Measurements from ENCODE around the gene OR51F1. TPM values are rescaled to one million over a fixed set of nuclear protein-coding genes. Genes with fewer than 3 reads are reported as not detected.
"Not testable (repeated sequence)": the region's sequence is repeated elsewhere in the genome, so short reads cannot be mapped to it uniquely, and the experiment has no call there.

Gene OR51F1, protein sequence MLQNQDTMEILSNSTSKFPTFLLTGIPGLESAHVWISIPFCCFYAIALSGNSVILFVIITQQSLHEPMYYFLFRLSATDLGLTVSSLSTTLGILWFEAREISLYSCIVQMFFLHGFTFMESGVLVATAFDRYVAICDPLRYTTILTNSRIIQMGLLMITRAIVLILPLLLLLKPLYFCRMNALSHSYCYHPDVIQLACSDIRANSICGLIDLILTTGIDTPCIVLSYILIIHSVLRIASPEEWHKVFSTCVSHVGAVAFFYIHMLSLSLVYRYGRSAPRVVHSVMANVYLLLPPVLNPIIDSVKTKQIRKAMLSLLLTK
- total RNA-seq = not detected
- long read RNA-seq = 0 reads

DNA sequence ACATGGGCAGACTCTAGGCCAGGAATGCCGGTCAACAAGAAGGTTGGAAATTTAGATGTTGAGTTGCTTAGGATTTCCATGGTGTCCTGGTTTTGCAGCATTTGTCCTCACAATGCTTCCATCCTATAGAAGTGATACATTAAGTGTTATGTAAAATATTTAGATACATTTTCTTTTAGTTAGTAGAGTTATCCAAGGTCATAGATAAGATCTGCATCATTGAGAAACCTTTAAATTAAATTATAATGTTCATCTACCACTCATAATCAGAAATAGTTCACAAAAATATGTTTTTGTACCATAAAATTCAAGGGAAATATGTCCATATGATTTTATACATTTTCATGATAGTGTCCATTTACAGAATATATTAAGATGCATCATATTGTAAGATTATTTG, at the start of gene OR51F1:
Gene OR51F1 (minus strand): TSS at position 101 of the 400 bp plus-strand sequence. CDS start 0 bp downstream, at position 101.
- intact Hi-C loops (cut with DNase I) = no loop called here

DNA sequence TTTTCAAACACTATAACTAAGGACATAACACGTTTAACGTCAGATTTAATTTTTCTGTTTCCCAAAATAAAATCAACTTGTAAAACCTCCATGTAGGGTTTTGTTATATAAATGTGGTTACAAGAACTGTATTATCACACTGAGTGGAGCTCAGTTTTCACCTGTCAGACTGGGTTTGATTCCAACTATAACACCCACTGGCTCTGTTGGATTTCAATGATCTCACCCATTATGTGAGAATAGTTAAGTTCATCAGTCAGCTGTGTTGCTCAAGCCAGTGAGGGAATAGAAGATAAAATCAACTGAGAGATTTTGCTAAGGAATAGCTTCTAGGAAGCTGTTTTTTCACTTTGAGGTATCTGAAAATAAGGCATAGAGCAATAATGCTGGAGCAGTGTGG, 39.5 kb upstream of the OR51F1 start:
- Histone ChIP-seq H3K4me1 (no peaks in the 10 kb centered on the region), H3K27me3 (no peaks in the 10 kb centered on the region), H3K4me3 (no peak overlapping the region), H3K36me3 (no peaks in the 10 kb centered on the region), H3K9me3 (no peaks in the 10 kb centered on the region), H3K27ac (no peak overlapping the region)
- TF ChIP-seq POLR2A (IDR thresholded peaks at IDR 0.05) = no peak
- TF ChIP-seq, protein P1, sequence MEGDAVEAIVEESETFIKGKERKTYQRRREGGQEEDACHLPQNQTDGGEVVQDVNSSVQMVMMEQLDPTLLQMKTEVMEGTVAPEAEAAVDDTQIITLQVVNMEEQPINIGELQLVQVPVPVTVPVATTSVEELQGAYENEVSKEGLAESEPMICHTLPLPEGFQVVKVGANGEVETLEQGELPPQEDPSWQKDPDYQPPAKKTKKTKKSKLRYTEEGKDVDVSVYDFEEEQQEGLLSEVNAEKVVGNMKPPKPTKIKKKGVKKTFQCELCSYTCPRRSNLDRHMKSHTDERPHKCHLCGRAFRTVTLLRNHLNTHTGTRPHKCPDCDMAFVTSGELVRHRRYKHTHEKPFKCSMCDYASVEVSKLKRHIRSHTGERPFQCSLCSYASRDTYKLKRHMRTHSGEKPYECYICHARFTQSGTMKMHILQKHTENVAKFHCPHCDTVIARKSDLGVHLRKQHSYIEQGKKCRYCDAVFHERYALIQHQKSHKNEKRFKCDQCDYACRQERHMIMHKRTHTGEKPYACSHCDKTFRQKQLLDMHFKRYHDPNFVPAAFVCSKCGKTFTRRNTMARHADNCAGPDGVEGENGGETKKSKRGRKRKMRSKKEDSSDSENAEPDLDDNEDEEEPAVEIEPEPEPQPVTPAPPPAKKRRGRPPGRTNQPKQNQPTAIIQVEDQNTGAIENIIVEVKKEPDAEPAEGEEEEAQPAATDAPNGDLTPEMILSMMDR (IDR thresholded peaks at IDR 0.05) = no peak
- DNase-seq (no peak), ATAC-seq (no peak)
- intact Hi-C loops (cut with DNase I) = no loop called here
- WGBS (ENCODE audit: insufficient coverage, low coverage, low lambda C conversion rate, missing lambda C conversion rate) = 84% methylated on average over 2 of the region's 2 CpGs

More for the DNA sequence above, at the start of gene OR51F1:
- DNase-seq (no peak), ATAC-seq (no peak)
- H3K27ac ChIP-seq = no peak within 1 kb of the TSS
- no peaks in the 10 kb centered on the region for H3K36me3 ChIP-seq
- WGBS (ENCODE audit: insufficient coverage, low coverage, low lambda C conversion rate, missing lambda C conversion rate) = 85% methylated on average over 1 of the region's 1 CpG
- H3K9me3 ChIP-seq = no peaks in the 10 kb centered on the region
- no peak for TF ChIP-seq POLR2A (IDR thresholded peaks at IDR 0.05)
- TF ChIP-seq, protein P1 (IDR thresholded peaks at IDR 0.05) = no peak
- no peaks in the 10 kb centered on the region for H3K4me1 ChIP-seq
- H3K4me3 ChIP-seq = no peak within 1 kb of the TSS
- H3K27me3 ChIP-seq = no peaks in the 10 kb centered on the region

DNA sequence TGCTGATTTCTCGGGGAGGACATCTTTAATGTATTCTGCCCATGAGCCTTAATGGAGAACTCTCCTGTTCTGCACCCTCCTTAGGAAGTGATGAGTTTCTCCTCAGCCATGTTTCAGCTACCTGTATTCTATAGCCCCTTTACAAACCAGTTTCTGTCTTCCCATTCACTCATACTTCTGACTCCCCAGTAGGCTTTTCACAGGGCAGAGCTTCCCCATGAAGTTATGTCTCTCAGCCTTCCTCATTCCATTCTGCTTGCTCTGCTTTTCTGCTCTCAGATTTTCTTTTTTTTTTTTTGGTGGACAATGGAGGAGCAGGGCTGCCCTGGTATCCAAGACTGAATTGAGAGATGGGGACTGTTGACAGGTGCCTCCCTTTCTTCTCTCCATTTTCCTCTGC, 38.7 kb upstream of the OR51F1 start:
- no peaks in the 10 kb centered on the region for H3K9me3 ChIP-seq
- no peak for DNase-seq
- H3K4me1 ChIP-seq = no peaks in the 10 kb centered on the region
- no peak overlapping the region for H3K27ac ChIP-seq
- H3K27me3 ChIP-seq = no peaks in the 10 kb centered on the region
- H3K4me3 ChIP-seq = no peak overlapping the region
- no peaks in the 10 kb centered on the region for H3K36me3 ChIP-seq
- ATAC-seq = no peak
- intact Hi-C loops (cut with DNase I) = no loop called here
- 40% methylated on average over 1 of the region's 1 CpG for WGBS (ENCODE audit: insufficient coverage, low coverage, low lambda C conversion rate, missing lambda C conversion rate)
- TF ChIP-seq POLR2A (IDR thresholded peaks at IDR 0.05) = no peak
- TF ChIP-seq, protein P1 (IDR thresholded peaks at IDR 0.05) = no peak

DNA sequence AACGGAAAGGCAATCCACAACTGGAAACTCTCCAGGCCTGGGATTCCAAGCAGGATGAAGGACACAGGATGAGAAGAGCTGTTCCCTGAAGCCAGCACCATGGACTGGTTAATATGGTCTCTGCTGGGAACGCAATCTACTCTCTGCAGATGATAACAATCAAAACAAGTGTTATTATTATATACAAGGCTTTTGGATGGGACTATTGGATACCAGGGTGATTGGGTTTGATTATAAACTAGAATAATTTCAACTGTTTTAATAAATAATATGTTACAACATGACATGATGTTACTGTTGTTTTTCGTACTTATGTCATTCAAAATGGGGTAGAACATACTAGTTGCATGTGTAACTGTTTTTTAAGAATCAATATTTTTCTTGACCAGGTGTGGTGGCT, 34.5 kb upstream of the OR51F1 start, which contains the start of gene OR52R1:
Gene OR52R1 (minus strand): TSS at position 101 of the 400 bp plus-strand sequence. CDS start 0 bp downstream, at position 101.
- no peaks in the 10 kb centered on the region for H3K4me1 ChIP-seq
- intact Hi-C loops (cut with DNase I) = no loop called here
- H3K36me3 ChIP-seq = no peaks in the 10 kb centered on the region

DNA sequence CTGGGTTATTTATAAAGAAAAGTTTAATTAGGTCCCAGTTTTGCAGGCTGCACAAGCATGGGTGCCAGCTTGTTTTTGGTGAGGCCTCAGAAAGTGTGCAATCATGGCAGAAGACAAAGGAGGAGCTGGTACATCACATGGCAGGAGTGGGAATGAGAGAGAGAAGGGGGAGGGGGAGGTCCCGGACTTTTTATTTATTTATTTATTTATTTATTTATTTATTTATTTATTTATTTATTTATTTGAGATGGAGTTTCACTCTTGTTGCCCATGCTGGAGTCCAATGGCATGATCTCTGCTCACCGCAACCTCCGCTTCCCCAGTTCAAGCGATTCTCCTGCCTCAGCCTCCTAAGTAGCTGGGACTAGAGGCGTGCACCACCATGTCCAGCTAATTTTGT, 31.6 kb upstream of the OR51F1 start:
- intact Hi-C loops (cut with DNase I); H3K27ac ChIP-seq; H3K9me3 ChIP-seq; H3K36me3 ChIP-seq; H3K27me3 ChIP-seq; DNase-seq; H3K4me3 ChIP-seq; ATAC-seq; H3K4me1 ChIP-seq: not testable (repeated sequence)
- 83% methylated on average over 4 of the region's 5 CpGs for WGBS (ENCODE audit: insufficient coverage, low coverage, low lambda C conversion rate, missing lambda C conversion rate)

More for the DNA sequence above, 34.5 kb upstream of the OR51F1 start, which contains the start of gene OR52R1:
- no peak for DNase-seq
- ATAC-seq = no peak
- Histone ChIP-seq H3K9me3 (no peaks in the 10 kb centered on the region), H3K4me3 (no peak within 1 kb of the TSS), H3K27me3 (no peaks in the 10 kb centered on the region), H3K27ac (no peak within 1 kb of the TSS)
- no peak for TF ChIP-seq POLR2A (IDR thresholded peaks at IDR 0.05)
- TF ChIP-seq, protein P1 (IDR thresholded peaks at IDR 0.05) = no peak
- WGBS (ENCODE audit: insufficient coverage, low coverage, low lambda C conversion rate, missing lambda C conversion rate) = 68% methylated on average over 3 of the region's 3 CpGs
